GM21381 (cell line): ENCODE measurements around the gene G0S2.

Source experiments
- ATAC-seq: cut with Tn5 transposase; IDR thresholded peaks from one replicate; pipeline ENCODE4 v1.9.1; 2021; ENCODE audit warnings: mild to moderate bottlenecking, moderate library complexity; ENCODE audit not compliant: unreplicated experiment

The G0S2 gene

GRCh38 chr1:209714338-209714737, 39.1 kb downstream of the G0S2 start:
- no peak for ATAC-seq

- no peak for ATAC-seq
Observed at GRCh38 chr1:209715314-209715713, 40.1 kb downstream of the G0S2 start.

- no peak for ATAC-seq
Observed at GRCh38 chr1:209717818-209718217, 42.6 kb downstream of the G0S2 start.

- ATAC-seq = no peak
Observed at GRCh38 chr1:209720326-209720725, 45.1 kb downstream of the G0S2 start.

DNA sequence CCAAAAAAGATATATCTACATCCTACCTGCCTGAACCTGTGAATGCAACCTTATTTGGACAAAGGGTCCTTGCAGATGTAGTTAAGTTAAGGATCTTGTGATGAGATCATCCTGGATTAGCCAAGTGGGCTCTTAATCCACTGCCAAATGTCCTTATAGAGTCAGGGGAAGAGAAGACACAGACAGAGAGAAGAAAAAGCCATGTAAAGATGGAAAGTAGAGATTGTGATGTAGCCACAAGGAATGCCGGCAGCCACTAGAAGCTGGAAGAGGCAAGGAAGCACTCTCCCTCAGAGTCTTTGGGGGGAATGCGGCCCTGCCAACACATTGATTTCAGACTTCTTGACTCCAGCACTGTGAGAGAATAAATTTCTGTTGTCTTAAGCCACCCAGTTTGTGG, 45.6 kb downstream of the G0S2 start:
- ATAC-seq = no peak

DNA sequence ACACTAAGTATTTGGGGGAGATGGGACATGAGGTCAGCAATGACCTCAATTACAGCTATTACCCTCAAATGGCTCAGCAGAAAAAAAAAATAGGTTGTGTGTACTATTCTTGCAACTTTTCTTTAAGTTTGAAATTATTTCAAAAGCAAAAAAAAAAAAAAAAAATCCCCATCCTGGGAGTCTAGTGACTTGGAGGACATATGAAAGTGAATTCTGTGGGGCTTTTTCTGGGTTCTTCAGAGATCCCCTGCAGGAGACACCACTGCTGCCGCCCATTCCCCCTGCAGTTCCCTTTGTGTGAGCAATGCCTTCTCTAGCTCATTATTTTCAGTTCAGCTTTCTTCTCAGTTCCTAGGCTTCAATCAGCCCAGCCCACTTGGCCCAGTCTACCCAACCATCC, 46.1 kb downstream of the G0S2 start:
- no peak for ATAC-seq

GRCh38 chr1:209723265-209723664, 48.1 kb downstream of the G0S2 start:
- ATAC-seq = no peak

DNA sequence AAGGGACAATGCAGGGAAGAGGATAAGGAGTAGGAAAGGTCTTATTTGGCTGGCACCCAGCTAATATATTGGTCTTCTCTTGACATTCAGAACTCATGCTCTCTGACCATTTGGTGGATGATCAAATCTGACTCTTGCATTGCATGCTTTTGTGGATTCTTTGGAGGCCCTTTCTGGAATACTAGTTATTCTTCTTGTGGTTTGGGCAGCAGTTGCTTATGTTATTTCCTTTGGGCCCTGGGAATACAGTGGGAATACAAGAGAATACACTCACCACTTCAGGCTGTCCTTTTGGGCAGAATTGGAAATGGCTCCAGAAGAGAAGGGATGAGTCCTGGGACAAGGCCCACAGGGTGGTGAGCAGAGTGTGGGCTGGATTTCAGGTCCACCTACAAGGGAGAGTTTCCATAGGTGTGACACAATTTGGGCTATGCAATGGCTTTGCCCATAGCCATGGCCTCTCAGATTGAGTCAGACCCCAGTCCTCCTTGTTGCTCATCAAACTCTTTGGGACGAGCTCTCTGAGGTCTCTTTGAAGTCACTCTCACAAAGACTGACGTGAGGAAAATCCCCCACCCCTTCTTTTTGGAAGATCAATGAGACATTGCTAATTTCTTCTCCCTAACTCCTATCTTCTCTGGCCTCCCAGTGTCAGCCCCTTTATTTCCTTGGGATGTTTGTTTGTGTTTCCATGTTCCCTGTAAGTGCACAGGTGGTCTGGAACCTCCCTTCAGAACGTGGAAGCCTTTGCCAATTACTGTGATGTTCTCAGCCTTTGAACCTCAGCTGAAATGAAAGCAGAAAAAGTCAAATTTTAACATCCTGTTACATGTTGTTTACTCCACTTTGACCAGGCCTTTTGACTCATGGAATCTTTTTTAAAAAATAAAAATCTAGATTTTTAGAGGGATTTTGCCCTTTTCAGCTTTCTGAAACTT, 48.8 kb downstream of the G0S2 start:
- no peak for ATAC-seq
